GM13976 (cell line): ENCODE results near the gene IL1R1.
"Not testable (repeated sequence)": the region's sequence is repeated elsewhere in the genome, so short reads cannot be mapped to it uniquely, and the experiment has no call there.

Source experiments
- DNase-seq: peaks from one replicate; pipeline ENCODE4 v3.0.0; 2012; ENCODE audit warnings: low spot score
- in situ Hi-C: fragments of 300-500 bp; cut with MboI; formaldehyde crosslinking; loops from one replicate; pipeline ENCODE4 v1.12.0; 2022; ENCODE audit warnings: low sequenced_read_pairs, mixed read lengths, inconsistent platforms; ENCODE audit not compliant: unreplicated experiment
- TF ChIP-seq, protein P1 (sequence below): IDR thresholded peaks from 2 replicates; pipeline ENCODE4 v1.5.1; 2012; ENCODE audit warnings: borderline replicate concordance, mild to moderate bottlenecking; ENCODE audit not compliant: insufficient read depth; ENCODE audit errors: extremely low read depth, missing control alignments, control extremely low read depth

Gene IL1R1

DNA sequence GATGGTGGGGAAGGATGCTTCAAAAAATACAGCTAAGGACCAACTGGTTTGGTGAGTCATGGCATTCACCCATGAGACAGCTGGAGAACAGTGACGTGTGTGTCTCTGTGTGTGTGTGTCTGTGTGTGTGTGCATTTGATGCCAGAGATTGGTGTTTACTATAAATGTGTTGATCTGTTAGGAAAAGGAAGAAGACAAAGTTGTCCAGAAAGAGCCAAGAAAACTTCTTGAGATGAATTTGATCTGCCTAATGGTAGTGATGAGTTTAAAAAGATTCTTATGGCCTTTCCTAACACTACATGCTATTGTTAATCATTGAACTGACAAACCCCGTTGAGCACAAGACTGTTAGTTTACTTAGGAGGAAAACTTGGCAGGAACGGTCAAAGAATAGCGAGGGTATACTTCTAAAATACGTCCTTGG is 36.4 kb upstream of the IL1R1 start:
- DNase-seq = no peak
- in situ Hi-C loops = no loop called here
- TF ChIP-seq, protein P1, sequence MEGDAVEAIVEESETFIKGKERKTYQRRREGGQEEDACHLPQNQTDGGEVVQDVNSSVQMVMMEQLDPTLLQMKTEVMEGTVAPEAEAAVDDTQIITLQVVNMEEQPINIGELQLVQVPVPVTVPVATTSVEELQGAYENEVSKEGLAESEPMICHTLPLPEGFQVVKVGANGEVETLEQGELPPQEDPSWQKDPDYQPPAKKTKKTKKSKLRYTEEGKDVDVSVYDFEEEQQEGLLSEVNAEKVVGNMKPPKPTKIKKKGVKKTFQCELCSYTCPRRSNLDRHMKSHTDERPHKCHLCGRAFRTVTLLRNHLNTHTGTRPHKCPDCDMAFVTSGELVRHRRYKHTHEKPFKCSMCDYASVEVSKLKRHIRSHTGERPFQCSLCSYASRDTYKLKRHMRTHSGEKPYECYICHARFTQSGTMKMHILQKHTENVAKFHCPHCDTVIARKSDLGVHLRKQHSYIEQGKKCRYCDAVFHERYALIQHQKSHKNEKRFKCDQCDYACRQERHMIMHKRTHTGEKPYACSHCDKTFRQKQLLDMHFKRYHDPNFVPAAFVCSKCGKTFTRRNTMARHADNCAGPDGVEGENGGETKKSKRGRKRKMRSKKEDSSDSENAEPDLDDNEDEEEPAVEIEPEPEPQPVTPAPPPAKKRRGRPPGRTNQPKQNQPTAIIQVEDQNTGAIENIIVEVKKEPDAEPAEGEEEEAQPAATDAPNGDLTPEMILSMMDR = no peak

DNA sequence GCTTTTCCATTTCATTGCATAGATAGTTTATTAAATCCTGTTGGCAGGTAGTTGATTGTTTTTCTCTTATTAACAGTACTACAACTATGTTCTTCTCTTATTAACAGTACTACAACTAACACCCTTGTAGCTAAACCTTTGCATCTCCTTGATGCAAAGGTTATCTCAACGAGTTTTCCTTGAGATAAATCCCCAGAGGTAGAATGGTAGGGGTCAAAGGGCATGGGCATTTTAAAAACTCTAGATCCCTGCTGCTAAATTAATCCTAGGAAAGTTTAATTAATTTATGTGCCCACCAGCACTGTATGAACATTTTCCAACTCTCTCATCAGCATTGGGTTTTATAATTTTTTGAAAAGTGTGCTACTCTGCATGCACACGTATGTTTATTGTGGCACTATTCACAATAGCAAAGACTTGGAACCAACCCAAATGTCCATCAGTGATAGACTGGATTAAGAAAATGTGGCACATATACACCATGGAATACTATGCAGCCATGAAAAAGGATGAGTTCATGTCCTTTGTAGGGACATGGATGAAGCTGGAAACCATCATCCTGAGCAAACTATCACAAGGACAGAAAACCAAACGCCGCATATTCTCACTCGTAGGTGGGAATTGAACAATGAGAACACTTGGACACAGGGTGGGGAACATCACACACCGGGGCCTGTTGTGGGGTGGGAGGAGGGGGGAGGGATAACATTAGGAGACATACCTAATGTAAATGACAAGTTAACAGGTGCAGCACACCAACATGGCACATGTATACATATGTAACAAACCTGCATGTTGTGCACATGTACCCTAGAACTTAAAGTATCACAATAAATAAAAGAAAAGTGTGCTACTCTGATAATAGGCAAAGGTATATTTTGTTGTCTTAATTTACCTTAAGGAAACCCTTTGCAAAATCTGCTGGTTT is 35.5 kb upstream of the IL1R1 start:
- in situ Hi-C loops, DNase-seq: not testable (repeated sequence)

DNA sequence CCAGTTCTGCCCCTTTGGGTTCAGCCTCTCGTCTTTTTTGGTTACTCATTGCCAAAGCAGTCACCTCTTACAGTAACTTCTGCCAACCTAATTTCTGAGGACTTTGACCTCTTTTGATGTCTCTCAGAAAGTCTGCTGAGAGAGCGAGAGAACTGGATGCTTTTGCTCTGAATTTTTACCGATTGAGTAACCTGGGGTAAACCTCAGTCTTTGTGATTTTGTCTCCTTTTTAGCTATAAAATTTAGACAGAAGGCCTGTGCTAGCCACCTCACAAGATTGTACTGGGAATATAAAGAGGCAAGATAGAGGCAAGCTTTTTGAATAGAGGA is 34.8 kb upstream of the IL1R1 start:
- no peak for DNase-seq
- in situ Hi-C loops = no loop called here
- TF ChIP-seq, protein P1 = no peak

DNA sequence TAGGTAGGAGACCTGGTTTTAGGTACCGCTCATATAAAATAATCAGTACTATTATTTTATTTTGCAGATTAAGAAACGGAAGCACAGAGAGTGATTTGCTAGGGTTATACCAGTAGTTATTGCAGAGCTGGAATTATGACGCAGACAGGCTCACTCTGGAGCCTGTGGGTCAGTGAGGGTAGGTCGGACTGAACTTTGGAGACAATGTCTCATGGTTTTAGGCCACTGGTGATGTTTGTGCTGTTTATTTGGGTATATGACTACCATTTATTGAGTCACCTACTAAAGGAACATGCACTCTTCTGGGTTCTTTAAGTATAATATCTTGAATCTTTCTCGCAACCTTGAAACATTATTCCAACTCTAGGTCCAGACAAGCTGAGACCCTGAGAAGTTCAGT is 33.5 kb upstream of the IL1R1 start:
- TF ChIP-seq, protein P1 = no peak
- no peak for DNase-seq
- in situ Hi-C loops = no loop called here

DNA sequence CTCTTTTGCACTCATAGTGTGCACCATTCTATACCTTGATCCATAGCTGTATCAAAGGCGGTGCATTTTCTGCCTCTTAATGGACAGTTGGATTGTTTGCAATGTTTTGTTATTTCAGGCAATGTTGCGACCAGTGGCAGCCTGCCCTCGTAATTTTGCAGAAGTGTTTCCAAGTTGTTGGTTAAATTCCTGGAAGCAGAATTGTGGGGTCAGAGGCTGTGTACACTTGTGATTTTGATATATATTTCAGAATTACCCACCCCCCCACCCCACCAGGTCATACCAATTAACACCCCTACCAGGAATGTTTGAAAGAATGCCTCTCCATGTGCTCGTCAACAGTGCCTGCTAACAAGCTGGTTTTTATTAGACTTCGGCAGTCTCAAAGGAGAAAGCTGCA is 32.4 kb upstream of the IL1R1 start:
- TF ChIP-seq, protein P1 = no peak
- in situ Hi-C loops = no loop called here
- DNase-seq = no peak

DNA sequence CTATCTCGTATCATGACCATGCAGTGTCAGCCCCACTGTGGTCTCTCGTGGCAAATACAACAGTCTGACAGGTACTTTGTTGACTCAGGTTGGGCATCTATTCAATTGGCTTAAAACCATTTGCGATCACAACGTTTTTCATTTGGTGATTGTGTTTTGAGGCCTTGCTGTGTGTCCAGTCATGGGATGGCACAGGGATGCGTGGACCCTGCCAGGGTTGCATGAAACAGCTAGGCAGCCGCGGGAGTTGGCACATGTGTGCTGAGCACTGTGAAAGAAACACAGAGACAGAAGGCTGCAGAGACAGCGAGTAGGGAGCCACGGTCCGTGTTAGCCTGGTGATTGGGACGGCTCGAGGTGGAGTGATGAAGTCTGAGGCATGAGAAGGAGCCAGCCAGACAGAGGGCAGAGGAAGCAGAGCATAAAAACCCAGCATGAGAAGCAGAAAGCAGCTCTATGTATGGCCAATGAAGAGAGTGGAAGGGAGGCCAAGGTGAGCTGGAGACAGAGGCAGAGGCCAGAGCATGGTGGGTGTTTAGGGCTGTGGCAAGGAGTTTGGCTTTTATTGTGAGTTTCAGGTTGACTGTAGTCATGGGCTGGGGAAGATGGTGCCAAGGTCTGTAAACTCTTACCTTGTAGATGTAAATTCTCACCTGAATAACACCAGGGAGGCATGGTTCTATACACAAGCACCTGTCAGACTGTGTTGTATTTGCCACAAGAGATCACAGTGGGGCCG is 31.8 kb upstream of the IL1R1 start:
- TF ChIP-seq, protein P1 = no peak
- in situ Hi-C loops = no loop called here
- no peak for DNase-seq

DNA sequence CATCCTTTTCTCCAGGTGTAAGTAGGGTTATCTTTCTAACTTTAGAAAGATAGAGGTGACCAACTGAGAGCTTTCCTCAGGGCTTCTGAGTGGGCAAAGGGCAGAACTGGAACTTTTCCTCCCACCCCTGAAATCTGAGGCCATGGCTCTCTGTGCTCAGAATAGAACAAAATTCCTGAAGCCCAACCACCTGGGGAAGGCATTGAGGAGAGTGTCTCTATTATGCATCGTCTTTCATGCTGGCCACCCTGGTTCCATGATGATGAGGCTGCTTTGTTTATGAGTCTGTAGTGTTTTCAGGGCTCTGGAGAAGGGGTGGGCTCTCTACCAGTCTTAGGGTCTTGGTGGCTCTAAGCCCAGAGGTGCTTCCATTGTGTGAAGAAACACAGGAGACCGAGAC is 30.7 kb upstream of the IL1R1 start:
- DNase-seq = no peak
- in situ Hi-C loops = no loop called here
- TF ChIP-seq, protein P1 = no peak
